ENCODE measurements around the gene CYGB. TPM values are rescaled to one million over a fixed set of nuclear protein-coding genes. Genes with fewer than 3 reads are reported as not detected.

CYGB gene
- 3.2 and 7.7 TPM in 2 replicates for total RNA-seq
- polyA plus RNA-seq (2012): 2.4 TPM

GRCh38 chr17:76537578-76538280 is at the start of gene CYGB:
Gene CYGB (minus strand): TSS chr17:76537709. CDS start chr17:76537542, 167 bp downstream.
- DNase-seq (ENCODE audit: low read depth): no peak

DNA sequence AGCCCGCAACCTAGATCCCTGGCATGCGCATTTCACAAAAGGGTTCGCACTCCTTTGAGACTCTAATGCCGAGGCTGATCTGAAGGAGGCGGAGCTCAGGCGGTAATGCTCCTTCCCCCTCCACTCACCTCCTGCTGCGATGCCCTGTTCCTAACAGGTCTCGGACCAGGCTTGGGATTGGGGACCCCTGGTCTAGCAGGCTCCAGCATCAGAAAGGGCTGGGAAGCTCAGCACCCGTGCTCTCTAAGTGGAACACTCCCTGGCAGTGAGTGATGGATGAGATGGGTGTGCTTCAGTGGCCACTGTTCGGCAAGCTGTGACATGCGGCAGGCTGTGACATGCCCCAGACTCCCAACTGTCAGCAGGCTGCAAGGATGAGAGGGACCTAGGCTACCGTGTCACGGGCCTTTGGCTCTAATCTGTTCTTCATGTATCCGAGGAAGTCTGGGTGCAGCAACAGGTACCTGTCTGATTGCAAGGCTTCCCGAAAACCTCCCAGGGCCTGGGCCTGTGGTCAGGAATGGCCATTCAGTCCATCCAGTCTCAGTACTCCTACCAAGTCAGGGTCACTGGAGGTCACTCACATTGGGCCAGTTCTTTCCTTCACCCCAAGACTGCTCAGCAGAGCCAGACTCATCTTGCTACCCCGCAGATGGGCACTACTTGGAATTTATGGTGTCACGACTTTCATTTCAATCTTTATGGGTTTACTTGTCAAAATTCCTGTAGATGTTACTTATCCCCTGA is 49.4 kb upstream of the CYGB start:
- no peak for DNase-seq (ENCODE audit: low read depth)

- peak; percentile 73 for DNase-seq (ENCODE audit: low read depth)
These were observed 48.4 kb upstream of the CYGB start, which contains the start of gene ST6GALNAC2 for GRCh38 chr17:76585649-76586593. Gene ST6GALNAC2 (minus strand): TSS chr17:76585860. CDS start chr17:76585808, 52 bp downstream.

- DNase-seq (ENCODE audit: low read depth): no peak
These were observed 47.6 kb upstream of the CYGB start for GRCh38 chr17:76585033-76585648.

DNA sequence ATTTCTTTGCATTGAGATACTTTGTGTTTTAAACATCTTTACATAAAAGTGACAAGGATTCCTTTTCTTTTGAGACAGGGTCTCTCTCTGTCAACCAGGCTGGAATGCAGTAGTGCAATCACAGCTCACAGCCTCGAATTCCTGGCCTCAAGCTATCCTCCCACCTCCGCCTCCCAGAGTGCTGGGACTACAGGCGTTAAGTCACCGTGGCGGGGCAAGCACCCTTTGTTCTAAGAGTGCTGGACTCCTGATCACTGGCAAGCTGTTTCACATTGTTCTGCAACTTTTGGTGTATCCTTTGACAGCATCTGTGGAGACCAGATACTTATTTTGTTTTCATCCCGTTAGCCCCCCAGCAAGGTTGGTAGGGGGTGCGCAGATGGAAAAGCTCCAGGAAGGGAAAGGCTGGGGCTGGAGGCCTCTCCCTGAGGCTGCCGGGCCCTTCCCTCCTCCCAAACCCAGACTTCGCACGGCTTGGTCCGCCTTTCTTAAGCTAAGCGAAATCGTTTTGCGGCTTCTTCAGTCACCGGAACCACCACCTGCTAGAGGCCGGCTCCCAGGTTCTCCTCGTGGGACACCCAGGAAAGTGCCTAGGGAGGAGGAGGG is 47.0 kb upstream of the CYGB start:
- no peak for DNase-seq (ENCODE audit: low read depth)

- DNase-seq (ENCODE audit: low read depth): no peak
These were observed 45.2 kb upstream of the CYGB start for GRCh38 chr17:76582660-76583059.

DNA sequence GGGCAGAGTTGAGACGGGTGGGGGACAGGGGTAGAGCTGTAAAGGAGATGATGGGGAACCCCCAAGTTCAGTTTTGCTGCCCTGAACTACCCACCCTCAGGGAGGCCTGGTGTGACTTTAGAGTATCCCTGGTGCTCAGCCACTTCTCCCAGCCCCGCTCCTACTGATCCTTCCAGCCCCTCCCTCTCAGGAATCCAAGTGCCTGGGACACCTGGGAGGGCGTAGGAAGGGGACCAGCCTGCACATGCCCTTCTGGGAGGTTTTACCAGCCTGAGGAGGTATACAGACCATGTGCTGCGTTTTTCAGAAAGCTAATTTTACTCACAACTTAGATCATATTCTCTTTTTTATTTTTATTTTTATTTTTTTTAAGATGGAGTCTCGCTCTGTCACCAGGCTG is 44.0 kb upstream of the CYGB start:
- DNase-seq (ENCODE audit: low read depth): no peak

- DNase-seq (ENCODE audit: low read depth): no peak
These were observed 41.8 kb upstream of the CYGB start for GRCh38 chr17:76579281-76579680.

DNA sequence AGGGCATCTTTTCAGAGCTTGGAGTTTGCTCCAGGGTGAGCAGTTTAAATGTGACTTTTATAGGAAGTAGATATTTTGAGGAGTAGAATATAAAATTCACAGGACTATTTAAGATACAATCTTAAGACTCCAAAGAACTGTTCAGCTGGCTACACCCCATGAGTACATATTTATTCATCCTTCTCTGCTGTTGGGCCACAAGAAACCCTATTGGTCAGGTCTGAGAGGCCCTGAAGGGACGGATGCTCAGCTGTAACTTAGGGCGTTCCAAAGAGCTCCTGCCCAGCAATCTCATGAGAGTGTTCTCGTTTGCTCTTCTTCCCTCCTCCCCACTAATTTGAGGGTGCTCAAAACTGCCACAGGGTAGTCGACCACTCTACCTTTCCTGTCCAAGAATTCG is 40.9 kb upstream of the CYGB start:
- DNase-seq (ENCODE audit: low read depth): no peak

GRCh38 chr17:76577876-76578275 is 40.4 kb upstream of the CYGB start:
- no peak for DNase-seq (ENCODE audit: low read depth)

- DNase-seq (ENCODE audit: low read depth): no peak
These were observed 38.7 kb upstream of the CYGB start for GRCh38 chr17:76576189-76576588.

DNA sequence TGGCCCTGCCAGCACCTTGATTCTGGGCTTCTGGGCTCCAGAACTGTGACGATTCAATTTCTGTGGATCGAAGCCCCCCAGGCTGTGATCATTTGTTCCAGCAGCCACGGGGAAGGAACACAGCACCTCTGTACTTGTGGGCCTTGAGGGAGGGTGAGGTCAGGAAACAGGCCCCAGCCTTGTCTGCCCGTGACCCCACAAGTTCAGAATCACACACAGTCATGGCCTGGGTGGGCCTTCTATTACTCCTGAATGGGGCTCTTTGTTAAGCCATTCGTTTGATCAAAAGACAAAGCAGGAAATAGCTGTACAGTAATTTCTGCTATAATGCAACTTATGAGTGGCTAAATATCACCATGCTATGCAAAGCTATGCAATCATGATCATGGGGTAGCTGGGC is 38.1 kb upstream of the CYGB start:
- DNase-seq (ENCODE audit: low read depth): no peak

- DNase-seq (ENCODE audit: low read depth): no peak
These were observed 36.7 kb upstream of the CYGB start for GRCh38 chr17:76574166-76574565.

DNA sequence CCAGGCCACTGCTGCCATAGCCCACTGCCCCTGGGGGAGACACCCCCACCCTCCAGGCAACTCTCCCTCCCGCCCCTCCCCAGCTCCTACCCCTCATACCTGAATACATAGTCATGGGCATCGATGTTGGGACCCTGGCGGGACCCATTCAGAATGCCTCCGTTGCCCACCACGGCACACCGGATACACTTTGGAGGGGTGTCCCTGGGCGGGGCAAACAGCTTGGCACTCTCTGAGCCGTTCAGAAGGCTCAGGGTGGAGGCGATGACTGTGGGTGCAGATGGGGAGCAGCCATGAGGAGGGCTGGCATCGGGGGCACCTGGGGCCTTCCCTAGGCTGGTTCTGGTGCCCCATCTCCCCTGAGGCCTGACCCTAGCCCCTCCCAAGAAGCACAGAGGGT is 35.6 kb upstream of the CYGB start:
- no peak for DNase-seq (ENCODE audit: low read depth)

- no peak for DNase-seq (ENCODE audit: low read depth)
These were observed 34.8 kb upstream of the CYGB start for GRCh38 chr17:76572201-76572910.

DNA sequence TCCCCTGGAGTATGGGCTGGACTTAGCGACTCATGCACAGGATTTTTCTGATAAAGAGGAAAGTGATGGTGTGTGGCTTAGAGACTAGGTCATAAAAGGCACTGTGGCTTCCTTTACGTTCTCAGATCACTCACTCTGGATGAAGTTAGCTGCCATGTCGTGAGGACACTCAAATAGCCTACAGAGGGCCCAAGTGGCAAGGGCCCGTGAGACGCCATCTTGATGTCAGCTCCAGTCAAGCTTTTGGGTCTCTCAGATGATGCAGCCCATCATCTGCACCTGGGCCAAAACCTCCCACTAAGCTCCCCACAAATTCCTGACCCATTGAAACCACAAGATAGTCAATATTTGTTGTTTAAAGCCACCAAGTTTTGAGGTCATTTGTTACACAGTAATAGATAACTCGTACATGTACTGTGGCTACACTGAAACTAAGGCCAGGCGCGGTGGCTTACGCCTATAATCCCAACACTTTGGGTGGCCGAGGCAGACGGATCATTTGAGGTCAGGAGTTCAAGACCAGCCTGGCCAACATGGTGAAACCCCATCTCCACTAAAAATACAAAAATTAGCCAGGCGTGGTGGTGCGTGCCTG is 33.5 kb upstream of the CYGB start:
- DNase-seq (ENCODE audit: low read depth): no peak

GRCh38 chr17:76570457-76570856 is 32.9 kb upstream of the CYGB start:
- DNase-seq (ENCODE audit: low read depth): no peak

DNA sequence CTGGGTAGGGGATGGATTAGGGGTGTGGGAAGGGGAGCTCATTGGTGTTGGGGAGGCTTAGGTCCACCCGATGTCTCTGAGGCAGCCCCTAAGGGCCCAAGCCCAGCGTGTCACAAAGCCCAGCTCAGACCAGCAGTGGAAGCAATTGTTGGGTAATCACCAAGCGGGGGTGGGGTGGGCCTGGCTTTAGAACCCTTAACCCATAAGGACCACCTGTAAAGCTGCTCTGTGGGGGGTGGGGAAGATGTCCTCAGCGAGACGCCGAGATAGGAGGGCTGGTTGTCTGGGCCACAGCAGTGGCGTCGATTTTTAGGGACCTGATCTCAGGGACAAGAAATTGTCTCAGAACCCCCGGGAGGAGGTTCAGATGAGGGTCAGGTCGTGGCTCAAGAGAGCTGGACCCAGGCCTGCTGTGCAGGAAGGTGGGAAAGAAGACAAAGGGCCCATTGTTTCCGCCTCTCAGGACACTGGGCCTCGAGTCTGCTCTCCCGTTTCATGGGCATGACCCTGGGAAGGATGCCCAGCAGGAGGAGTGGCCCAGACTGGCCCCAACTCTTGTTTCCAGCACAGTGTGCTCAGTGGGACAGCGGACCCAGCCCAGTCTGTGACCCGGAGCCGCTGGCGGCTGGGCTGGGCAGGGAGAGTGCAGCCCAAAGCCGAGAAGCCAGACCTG is 32.2 kb upstream of the CYGB start:
- DNase-seq (ENCODE audit: low read depth): no peak

GRCh38 chr17:76568811-76569221 is 31.3 kb upstream of the CYGB start:
- DNase-seq (ENCODE audit: low read depth): no peak
